Measurements from ENCODE around the gene OXA1L. TPM values are rescaled to one million over a fixed set of nuclear protein-coding genes. Genes with fewer than 3 reads are reported as not detected.
"Not testable (repeated sequence)": the region's sequence is repeated elsewhere in the genome, so short reads cannot be mapped to it uniquely, and the experiment has no call there.

Gene OXA1L
- total RNA-seq, 4 donors from 2014 or later, result 38.3 to 87.8 (median 55.9) TPM

DNA sequence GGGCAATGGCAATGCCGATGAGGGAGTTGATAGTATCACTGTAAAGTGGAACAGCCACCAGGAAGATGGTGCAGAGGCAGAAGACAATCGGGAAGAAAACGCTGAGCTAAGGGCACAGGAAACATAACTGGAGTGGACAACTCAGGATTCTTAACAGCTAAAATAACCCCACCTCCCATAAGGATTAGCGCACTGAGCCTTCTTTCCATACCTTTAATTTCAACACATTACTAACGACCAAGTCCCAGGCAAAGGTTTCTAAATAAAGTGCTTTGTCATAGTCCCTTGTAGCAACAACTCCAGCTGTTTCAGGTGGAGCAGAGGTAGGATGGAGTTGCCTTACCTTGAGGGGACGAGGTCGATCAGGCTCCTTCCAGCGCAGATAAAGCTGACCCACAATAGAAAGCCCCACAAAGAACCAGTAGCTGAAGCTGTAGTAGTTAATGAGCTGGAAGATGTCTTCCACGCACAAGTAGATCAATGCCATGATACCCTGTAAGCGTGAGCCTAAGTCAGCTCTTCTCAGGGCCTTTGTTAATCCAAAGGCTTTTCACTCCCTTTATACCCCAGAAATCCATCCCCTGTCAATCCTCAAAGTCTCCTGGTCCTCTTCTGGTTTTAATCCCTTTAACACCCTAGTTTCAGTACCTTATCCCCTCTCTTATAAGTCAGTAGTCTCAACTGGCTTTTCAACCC, 7.7 kb downstream of the OXA1L start:
- Histone ChIP-seq H3K9me3 (no peaks in the 10 kb centered on the region), H3K36me3 (no peaks in the 10 kb centered on the region), H3K4me3 (no peak overlapping the region), H3K27me3 (no peaks in the 10 kb centered on the region), H3K27ac (no peak overlapping the region), H3K4me1 (no peaks in the 10 kb centered on the region)
- intact Hi-C loops (cut with DNase I; ENCODE audit: low total_unique reads), result no loop called here
- TF ChIP-seq, protein P1, sequence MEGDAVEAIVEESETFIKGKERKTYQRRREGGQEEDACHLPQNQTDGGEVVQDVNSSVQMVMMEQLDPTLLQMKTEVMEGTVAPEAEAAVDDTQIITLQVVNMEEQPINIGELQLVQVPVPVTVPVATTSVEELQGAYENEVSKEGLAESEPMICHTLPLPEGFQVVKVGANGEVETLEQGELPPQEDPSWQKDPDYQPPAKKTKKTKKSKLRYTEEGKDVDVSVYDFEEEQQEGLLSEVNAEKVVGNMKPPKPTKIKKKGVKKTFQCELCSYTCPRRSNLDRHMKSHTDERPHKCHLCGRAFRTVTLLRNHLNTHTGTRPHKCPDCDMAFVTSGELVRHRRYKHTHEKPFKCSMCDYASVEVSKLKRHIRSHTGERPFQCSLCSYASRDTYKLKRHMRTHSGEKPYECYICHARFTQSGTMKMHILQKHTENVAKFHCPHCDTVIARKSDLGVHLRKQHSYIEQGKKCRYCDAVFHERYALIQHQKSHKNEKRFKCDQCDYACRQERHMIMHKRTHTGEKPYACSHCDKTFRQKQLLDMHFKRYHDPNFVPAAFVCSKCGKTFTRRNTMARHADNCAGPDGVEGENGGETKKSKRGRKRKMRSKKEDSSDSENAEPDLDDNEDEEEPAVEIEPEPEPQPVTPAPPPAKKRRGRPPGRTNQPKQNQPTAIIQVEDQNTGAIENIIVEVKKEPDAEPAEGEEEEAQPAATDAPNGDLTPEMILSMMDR (IDR thresholded peaks at IDR 0.05), result no peak
- no peak for TF ChIP-seq POLR2A (IDR thresholded peaks at IDR 0.05)
- no peak for DNase-seq

- Histone ChIP-seq H3K27ac (no peak overlapping the region), H3K27me3 (no peaks in the 10 kb centered on the region), H3K4me1 (no peaks in the 10 kb centered on the region), H3K4me3 (no peak overlapping the region), H3K36me3 (no peaks in the 10 kb centered on the region), H3K9me3 (no peaks in the 10 kb centered on the region)
- DNase-seq, result no peak
- TF ChIP-seq POLR2A (IDR thresholded peaks at IDR 0.05), result no peak
- TF ChIP-seq, protein P1 (IDR thresholded peaks at IDR 0.05), result no peak
- intact Hi-C loops (cut with DNase I; ENCODE audit: low total_unique reads), result no loop called here
Measured at GRCh38 chr14:22776215-22776614, 9.7 kb downstream of the OXA1L start.

DNA sequence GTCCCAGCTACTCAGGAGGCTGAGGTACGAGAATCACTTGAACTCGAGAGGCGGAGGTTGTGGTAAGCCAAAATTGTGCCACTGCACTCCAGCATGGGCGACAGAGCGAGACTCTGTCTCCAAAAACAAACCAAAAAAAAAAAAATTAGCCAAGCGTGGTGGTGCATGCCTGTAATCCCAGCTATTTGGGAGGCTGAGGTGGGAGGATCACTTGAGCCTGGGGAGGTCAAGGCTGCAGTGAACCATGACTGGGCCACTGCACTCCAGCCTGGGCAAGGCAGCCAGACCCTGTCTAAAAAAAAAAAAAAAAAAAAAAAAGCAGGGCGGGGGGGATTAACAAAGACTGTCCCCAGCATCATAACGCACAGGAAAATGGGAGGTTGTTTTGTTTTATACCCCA, 10.4 kb downstream of the OXA1L start:
- H3K9me3 ChIP-seq; H3K36me3 ChIP-seq; H3K4me3 ChIP-seq; H3K27me3 ChIP-seq; H3K27ac ChIP-seq; DNase-seq; H3K4me1 ChIP-seq; intact Hi-C loops (cut with DNase I; ENCODE audit: low total_unique reads): not testable (repeated sequence)

- Histone ChIP-seq H3K4me1 (no peaks in the 10 kb centered on the region), H3K36me3 (no peaks in the 10 kb centered on the region), H3K4me3 (no peak overlapping the region), H3K27ac (no peak overlapping the region), H3K27me3 (no peaks in the 10 kb centered on the region), H3K9me3 (no peaks in the 10 kb centered on the region)
- DNase-seq, result no peak
- TF ChIP-seq POLR2A (IDR thresholded peaks at IDR 0.05), result no peak
- TF ChIP-seq, protein P1 (IDR thresholded peaks at IDR 0.05), result no peak
- intact Hi-C loops (cut with DNase I; ENCODE audit: low total_unique reads), result no loop called here
Measured at GRCh38 chr14:22778084-22778483, 11.6 kb downstream of the OXA1L start.

- Histone ChIP-seq H3K4me1 (no peaks in the 10 kb centered on the region), H3K4me3 (no peak overlapping the region), H3K36me3 (no peaks in the 10 kb centered on the region), H3K9me3 (no peaks in the 10 kb centered on the region), H3K27me3 (no peaks in the 10 kb centered on the region), H3K27ac (no peak overlapping the region)
- no peak for TF ChIP-seq POLR2A (IDR thresholded peaks at IDR 0.05)
- TF ChIP-seq, protein P1 (IDR thresholded peaks at IDR 0.05), result no peak
- intact Hi-C loops (cut with DNase I; ENCODE audit: low total_unique reads), result no loop called here
- no peak for DNase-seq
Measured at GRCh38 chr14:22780105-22780679, 13.7 kb downstream of the OXA1L start.
